SKM-1 treated with dmso at 0.1 percent for 144 hours (cell line): Measurements from ENCODE around the gene PLEKHA5.
"Not testable (repeated sequence)": the region's sequence is repeated elsewhere in the genome, so short reads cannot be mapped to it uniquely, and the experiment has no call there.

Source experiments
- DNase-seq: peaks from one replicate; lab custom pipeline; 2025; ENCODE audit not compliant: unreplicated experiment; lab: John Stamatoyannopoulos, UW

PLEKHA5 gene

GRCh38 chr12:19167708-19168107 is 38.2 kb downstream of the PLEKHA5 start:
- DNase-seq = no peak

- no peak for DNase-seq
These were observed 39.1 kb downstream of the PLEKHA5 start for GRCh38 chr12:19168644-19169043.

- DNase-seq = no peak
These were observed 39.7 kb downstream of the PLEKHA5 start for GRCh38 chr12:19169222-19169621.

GRCh38 chr12:19170286-19170685 is 40.8 kb downstream of the PLEKHA5 start:
- not testable (repeated sequence) for DNase-seq

- no peak for DNase-seq
These were observed 42.2 kb downstream of the PLEKHA5 start for GRCh38 chr12:19171731-19172130.

- DNase-seq = no peak
These were observed 48.2 kb downstream of the PLEKHA5 start for GRCh38 chr12:19177754-19178153.

DNA sequence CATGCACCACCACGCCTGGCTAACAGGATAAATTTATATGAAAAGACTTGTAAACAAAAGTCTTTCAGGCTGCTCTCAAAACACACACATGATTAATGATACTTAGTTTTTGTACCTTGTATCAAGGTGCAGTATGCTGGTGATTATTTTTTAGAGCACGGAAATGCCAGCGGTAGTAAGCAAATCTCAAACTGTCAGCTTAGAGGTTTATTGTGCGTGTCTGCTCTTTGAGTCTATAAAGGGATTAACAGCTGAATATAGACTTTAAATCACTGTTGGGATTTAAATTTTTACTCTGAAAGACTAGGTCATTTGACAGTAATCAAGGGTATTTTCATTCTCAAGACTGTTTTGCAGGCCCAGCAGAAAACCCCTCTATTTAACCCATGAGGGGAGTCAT is 50.5 kb downstream of the PLEKHA5 start:
- DNase-seq = no peak

DNA sequence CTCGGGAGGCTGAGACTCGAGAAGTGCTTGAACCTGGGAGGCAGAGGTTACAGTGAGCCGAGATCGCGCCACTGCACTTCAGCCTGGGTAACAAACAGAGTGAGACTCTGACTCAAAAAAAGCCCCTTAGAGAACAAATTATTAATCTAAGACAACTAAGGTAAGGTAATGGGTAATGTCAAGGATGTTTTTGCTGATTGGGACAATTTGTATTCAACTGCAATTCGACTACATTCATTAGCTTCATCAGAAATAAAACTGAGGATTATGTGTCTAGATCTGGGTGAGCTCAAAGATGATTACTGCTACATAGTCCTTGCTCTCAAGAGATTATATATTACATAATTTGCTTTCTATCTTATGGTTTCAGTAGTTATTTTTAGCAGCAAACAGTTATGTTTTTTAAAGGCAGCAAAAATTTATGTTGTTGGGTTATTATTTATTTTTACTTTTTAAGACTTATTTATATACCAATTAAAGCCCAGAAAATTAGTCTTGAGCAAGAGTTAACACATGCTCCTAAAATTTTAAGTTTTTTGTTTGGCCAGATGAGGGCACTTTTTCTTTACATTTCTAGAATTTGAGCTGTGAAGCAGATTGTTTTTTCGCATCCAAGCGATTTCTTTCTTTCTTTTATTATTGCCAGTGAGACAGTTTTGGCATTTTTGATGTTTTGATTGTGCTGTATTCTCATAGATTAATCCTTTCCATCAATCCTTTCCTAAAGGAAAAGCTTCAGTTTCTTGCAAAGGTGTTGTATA is 52.3 kb downstream of the PLEKHA5 start:
- DNase-seq = no peak

DNA sequence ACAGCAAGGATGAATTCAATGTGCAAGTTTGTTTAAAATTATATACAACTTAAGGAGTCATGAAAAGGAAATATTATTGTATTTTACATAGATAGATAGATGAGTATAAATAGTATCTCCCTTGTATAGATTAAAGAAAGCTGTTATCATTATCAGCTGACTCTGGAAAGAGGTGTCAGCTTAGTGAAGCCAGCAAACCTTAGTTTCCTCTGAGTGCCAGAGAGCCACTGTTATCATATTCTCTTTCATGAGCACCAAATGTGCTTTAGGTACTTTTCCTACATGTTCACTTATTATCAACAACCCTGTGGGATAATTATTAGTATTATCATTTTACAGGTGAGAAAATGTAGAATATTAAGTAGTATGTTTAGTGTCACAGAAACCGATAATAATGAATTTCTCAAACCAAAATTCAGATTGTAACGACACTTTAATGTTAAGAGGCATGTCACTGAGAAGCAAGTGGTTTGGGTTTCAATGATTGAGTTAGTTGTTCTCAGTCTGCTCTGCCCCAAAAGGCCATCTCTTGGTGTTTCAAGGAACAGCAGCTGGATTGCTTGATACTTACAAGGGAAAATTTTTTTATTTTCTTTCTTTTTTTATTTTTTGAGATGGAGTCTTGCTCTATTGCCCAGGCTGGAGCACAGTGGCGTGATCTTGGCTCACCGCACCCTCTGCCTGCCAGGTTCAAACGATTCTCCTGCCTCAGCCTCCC is 53.7 kb downstream of the PLEKHA5 start:
- DNase-seq = no peak

DNA sequence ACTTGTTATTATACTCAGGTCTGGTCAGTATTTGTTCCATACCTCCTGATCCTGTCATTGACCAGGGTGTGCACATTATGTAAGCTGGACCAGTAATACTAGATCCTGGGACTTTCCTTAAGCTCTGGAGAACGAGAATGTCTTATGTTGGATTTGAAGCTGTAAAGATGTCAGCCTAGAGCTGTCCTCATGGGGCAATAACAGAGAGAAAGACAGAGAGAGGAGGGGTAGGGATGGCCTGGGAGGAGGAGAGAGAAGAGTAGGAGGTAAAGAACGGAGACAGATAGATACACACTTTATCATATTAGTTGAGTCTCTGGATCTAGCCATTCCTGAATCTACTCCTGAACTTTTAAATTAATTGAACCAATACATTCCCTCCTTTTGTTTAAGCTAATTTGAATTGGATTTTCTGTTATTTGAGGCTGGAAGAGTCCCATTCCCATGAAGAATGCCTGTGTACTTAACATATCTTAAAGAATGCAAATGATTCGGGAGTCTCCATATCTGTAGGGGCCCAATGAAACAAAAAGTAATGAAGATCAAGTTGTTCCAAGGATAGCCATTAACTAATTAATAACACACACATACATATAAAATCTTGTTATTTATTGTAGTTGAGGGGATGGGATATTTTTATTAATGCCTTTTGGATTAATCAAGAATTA is 55.9 kb downstream of the PLEKHA5 start:
- no peak for DNase-seq

DNA sequence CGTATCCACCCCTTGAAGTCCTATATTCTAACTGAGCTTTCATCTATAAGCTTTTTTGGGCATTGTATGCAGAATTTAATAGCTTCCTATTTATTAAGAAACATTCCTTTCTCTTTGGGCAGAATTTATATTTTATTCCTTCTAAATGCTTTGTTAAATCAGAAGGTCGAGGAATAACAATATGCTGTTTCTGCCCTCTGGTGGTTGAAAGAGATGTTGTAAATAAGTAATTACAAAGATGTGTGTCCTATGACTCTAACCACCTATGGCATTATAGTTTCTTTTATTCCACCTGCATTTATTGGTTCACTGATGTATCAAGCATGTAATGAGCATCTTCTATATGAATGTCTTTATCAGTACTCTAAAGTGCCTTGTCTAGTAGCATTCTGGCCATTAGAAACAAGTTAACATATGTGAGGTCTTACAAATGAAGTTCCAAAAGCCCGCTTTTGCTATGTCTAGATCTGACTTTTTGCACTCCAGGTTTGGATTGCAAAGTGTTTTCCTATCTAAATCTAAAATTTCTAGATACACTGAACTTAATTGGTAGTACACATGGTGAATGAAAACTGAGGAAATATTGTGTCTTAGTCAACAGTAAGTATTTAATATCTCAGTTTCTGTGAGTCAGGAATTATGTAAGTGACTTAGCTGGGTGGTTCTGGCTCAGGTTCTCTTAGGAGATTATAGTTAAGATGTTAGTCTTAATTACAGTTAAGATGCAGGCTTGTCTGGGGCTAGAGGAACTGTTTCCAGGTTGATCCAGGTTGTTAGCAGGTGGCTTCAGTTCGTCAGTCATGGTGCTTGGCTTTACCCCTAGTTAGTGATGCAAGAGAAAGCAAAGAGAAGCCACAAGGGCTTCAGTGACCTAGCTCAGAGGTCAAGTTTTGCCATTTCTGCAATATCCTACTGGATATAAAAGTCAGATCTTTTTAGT is 57.5 kb downstream of the PLEKHA5 start:
- no peak for DNase-seq

DNA sequence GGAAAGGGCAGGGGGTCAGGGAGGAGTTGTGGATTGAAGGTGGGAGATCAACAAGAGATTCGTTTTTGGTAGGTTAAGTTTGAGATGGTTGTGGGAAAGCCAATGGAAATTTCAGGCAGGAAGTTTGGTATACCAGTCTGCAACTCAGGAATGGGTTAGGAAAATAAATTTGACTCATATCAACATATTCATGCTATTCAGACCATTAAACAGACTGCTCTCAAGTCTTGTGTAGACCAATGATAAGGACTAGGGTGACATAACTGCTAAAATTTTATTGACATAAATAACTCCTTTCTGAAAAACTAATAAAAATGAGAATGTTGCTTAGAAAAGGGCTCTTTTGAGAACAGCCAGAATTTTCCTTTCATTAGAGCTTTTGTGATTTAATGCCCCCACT is 60.0 kb downstream of the PLEKHA5 start:
- DNase-seq = no peak

- peak; percentile 79 for DNase-seq
These were observed 60.9 kb downstream of the PLEKHA5 start for GRCh38 chr12:19190292-19191031.

GRCh38 chr12:19191089-19191488 is 61.6 kb downstream of the PLEKHA5 start:
- DNase-seq = no peak

- DNase-seq = no peak
These were observed 62.0 kb downstream of the PLEKHA5 start for GRCh38 chr12:19191563-19191962.

- DNase-seq = no peak
These were observed 63.2 kb downstream of the PLEKHA5 start for GRCh38 chr12:19192710-19193109.

GRCh38 chr12:19194963-19195362 is 65.4 kb downstream of the PLEKHA5 start:
- DNase-seq = no peak

GRCh38 chr12:19196959-19197630 is 67.6 kb downstream of the PLEKHA5 start:
- no peak for DNase-seq

DNA sequence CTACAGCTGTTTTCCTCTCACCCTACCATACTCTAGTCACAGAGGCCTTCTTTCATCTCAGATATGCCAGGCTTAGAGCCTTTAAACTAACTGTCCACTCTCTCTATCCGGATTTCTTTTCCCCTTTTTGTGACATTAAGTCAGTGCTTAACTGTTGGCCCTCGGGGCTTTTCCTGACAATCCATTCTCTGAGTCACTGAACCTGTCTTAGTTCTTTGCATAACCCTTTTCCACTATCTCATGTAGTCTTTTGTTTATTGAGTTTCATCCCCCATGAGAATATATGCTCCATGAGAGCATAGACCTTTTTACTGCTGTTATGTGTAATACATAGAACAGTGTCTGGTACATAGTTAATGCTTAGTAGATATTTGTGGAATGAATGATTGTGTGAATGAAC is 68.7 kb downstream of the PLEKHA5 start:
- DNase-seq = no peak

DNA sequence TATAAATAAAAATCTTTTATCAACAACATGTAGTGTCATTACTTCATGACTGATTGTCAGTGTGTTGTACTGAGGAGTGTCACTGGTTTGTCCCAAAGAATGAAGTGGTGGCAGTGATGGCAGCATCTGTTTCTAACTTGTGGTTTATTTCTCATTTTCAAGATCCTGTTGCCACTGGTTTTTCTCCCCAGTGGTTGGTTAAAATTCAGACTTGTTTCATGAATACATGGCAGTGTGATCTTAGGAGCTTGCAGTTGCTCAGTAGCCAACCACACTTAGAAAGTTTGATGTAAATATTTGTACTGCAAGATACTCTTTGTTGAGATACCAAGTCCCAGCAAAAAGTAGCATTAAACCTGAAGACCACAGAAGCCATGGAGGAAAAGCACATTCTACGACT is 69.8 kb downstream of the PLEKHA5 start:
- no peak for DNase-seq
